Measurements from ENCODE around the gene ANKRD40. TPM values are rescaled to one million over a fixed set of nuclear protein-coding genes. Genes with fewer than 3 reads are reported as not detected.

The ANKRD40 gene
- total RNA-seq, 2 donors from 2014 or later: 20.1 to 25.1 TPM

- no peaks in the 10 kb centered on the region for H3K9me3 ChIP-seq
- no peak for TF ChIP-seq CTCF (IDR thresholded peaks at IDR 0.05)
- no peak overlapping the region for H3K27ac ChIP-seq
- H3K27me3 ChIP-seq: no peaks in the 10 kb centered on the region
- no peaks in the 10 kb centered on the region for H3K36me3 ChIP-seq
- no peak for DNase-seq
- intact Hi-C loops (cut with DNase I): no loop called here
- peaks cover 17% of the 10 kb centered on the region for H3K4me1 ChIP-seq
- no peak overlapping the region for H3K4me3 ChIP-seq
- H3K9ac ChIP-seq (ENCODE audit: low read depth in 2 of 2, low read length in 2 of 2): peak overlapping the region in 1 of 2 donors; percentile 21
These were observed 49.1 kb downstream of the ANKRD40 start for GRCh38 chr17:50658616-50659015.

GRCh38 chr17:50657627-50658026, 50.1 kb downstream of the ANKRD40 start:
- peak overlapping the region; percentile 8 for H3K27ac ChIP-seq

GRCh38 chr17:50657054-50657453, 50.7 kb downstream of the ANKRD40 start:
- H3K27ac ChIP-seq: peak overlapping the region; percentile 8
- no peaks in the 10 kb centered on the region for H3K36me3 ChIP-seq
- peak overlapping the region in 1 of 2 donors; percentile 27 for H3K9ac ChIP-seq (ENCODE audit: low read depth in 2 of 2, low read length in 2 of 2)
- no peak for DNase-seq
- no peaks in the 10 kb centered on the region for H3K27me3 ChIP-seq
- intact Hi-C loops (cut with DNase I): no loop called here
- TF ChIP-seq CTCF (IDR thresholded peaks at IDR 0.05): no peak
- peaks cover 16% of the 10 kb centered on the region for H3K4me1 ChIP-seq
- H3K9me3 ChIP-seq: no peaks in the 10 kb centered on the region
- H3K4me3 ChIP-seq: no peak overlapping the region

More at GRCh38 chr17:50657627-50658026, 50.1 kb downstream of the ANKRD40 start:
- H3K4me3 ChIP-seq: no peak overlapping the region
- no peak for TF ChIP-seq CTCF (IDR thresholded peaks at IDR 0.05)
- H3K9me3 ChIP-seq: no peaks in the 10 kb centered on the region
- no peaks in the 10 kb centered on the region for H3K36me3 ChIP-seq
- peak; percentile 56 for DNase-seq
- intact Hi-C loops (cut with DNase I): no loop called here
- no peaks in the 10 kb centered on the region for H3K27me3 ChIP-seq
- H3K4me1 ChIP-seq: peaks cover 17% of the 10 kb centered on the region
- H3K9ac ChIP-seq (ENCODE audit: low read depth in 2 of 2, low read length in 2 of 2): peak overlapping the region in 1 of 2 donors; percentile 27

- intact Hi-C loops (cut with DNase I): no loop called here
- peak overlapping the region; percentile 8 to 27 for H3K9ac ChIP-seq (ENCODE audit: low read depth in 2 of 2, low read length in 2 of 2)
- no peaks in the 10 kb centered on the region for H3K27me3 ChIP-seq
- no peaks in the 10 kb centered on the region for H3K36me3 ChIP-seq
- peaks cover 13% of the 10 kb centered on the region for H3K4me1 ChIP-seq
- H3K4me3 ChIP-seq: no peak overlapping the region
- TF ChIP-seq CTCF (IDR thresholded peaks at IDR 0.05): no peak
- H3K9me3 ChIP-seq: no peaks in the 10 kb centered on the region
- no peak for DNase-seq
- no peak overlapping the region for H3K27ac ChIP-seq
These were observed 51.2 kb downstream of the ANKRD40 start for GRCh38 chr17:50656509-50656908.

GRCh38 chr17:50653738-50654137, 54.0 kb downstream of the ANKRD40 start:
- H3K27me3 ChIP-seq: no peaks in the 10 kb centered on the region
- H3K27ac ChIP-seq: no peak overlapping the region
- H3K9ac ChIP-seq (ENCODE audit: low read depth in 2 of 2, low read length in 2 of 2): no peak overlapping the region
- intact Hi-C loops (cut with DNase I): no loop called here
- DNase-seq: no peak
- no peak overlapping the region for H3K4me3 ChIP-seq
- no peak for TF ChIP-seq CTCF (IDR thresholded peaks at IDR 0.05)
- no peaks in the 10 kb centered on the region for H3K36me3 ChIP-seq
- H3K9me3 ChIP-seq: no peaks in the 10 kb centered on the region
- H3K4me1 ChIP-seq: no peaks in the 10 kb centered on the region
